ENCODE data around the gene ERG28.
"Not testable (repeated sequence)": the region's sequence is repeated elsewhere in the genome, so short reads cannot be mapped to it uniquely, and the experiment has no call there.

The ERG28 gene, protein sequence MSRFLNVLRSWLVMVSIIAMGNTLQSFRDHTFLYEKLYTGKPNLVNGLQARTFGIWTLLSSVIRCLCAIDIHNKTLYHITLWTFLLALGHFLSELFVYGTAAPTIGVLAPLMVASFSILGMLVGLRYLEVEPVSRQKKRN

DNA sequence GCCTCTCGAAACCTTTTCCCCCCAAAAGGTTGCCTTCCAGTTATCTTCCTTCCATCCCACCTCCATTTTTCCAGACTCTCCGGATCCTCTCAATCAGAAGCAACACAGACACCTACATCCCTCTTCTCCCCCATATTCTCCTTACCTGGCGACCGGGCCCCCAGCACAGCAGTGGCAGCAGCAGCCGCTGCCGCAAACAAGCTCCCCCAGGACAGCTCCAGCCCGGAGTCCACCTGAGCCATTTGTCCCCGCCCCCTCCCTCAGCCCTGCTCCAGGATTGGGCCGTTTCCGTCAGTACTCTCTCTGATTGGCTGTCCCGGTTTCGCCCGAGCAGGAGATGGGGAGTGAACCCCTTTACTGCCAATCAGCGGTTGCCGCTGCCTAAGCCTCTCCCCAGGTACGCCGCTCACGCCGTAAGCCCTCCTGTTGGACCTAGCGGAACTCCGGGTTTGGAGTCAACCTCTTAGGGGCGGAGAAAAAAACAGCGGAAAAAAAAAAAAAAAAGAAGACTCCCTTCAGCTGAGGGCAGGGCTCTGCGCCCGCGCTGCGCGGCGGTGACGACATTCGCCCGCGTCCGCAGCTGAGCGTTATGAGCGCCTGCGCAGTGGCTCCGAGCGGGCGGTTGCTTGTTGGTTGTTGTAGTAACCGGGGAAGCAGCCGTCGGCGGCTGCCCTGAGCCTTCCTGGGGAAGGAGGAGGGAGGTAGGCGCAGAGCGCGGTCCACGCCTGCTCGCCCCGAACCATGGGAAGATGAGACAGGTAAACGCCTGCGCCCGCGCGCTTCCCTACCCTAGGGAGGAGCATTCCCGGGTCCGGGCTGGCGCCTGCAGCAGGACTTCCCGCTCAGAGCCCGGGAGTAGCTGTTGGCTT, at the start of gene ERG28, which contains the start of gene TTLL5:
TSS of gene ERG28 (minus strand) at position 247 of the 869 bp plus-strand sequence. CDS start 3,374 bp downstream, outside the sequence.
TSS of gene TTLL5 (plus strand) at position 617 of the 869 bp plus-strand sequence. CDS start 1,904 bp downstream, outside the sequence.
- DNase-seq (ENCODE audit: low read depth in 2 of 2), result peak; percentile 91 to 94

DNA sequence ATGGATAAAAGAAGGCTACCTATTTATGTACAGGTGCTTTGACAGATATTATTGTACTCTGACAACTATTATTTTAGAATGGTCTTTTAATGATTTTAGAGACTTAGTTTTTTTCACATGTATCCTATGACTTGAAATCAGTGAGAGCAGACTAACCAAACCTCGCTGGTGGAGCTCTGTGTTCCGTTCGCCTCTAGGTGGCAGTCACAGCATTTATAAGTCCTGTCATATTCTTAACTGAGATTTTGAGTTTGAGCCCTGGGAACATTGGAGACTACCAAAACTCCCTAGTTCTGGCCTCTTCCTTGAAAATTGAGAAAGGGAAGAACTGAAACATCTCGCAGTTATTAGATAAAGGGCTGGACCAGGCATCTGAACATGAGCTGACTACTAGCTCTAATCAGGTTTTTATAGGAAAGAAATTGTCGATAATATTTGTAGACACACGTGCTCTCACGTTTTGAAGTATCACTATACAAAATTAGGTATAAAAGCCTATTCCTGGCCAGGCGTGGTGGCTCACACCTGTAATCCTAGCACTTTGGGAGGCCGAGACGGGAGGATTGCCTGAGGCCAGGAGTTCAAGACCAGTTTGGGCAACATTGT, 48.6 kb upstream of the ERG28 start:
- peak; percentile 40 to 44 for DNase-seq (ENCODE audit: low read depth in 2 of 2)

DNA sequence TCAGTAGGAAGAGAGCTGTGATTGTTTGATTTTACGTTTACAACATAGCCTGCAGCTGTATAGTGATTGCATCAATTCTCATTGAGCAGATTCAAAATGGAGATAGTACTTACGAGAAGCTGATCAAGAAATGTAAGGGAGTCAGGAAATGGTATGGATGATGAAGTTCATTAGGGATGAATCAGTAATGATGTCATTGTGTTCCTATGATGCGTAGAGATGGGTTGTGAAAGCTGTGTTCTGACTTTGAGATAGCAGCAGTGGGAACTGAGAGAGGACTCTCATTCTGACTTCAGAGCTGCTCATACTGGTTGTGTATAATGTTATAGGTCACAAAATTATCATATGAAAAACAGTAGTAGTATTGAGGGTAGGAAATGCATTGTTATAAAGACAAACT, 44.3 kb upstream of the ERG28 start:
- no peak for DNase-seq (ENCODE audit: low read depth in 2 of 2)

DNA sequence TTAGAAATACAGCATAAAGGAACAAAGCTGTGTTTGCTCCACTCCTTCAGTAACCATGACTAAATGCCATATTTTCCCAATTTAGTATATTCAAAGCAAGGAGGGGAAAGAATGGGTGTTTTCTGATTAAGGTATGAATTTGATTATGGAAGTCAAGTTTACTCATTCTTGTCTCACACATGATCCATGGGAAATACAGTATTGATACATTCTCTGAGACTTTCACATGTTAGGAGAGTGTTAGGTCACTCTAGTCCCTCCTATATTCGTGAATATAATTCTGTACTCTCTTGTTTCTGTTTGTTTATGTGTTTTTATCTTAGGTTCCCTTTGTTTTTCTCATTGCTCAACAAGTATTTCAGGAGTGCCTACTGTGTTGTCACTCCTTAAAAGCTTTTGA, 42.8 kb upstream of the ERG28 start:
- no peak for DNase-seq (ENCODE audit: low read depth in 2 of 2)

DNA sequence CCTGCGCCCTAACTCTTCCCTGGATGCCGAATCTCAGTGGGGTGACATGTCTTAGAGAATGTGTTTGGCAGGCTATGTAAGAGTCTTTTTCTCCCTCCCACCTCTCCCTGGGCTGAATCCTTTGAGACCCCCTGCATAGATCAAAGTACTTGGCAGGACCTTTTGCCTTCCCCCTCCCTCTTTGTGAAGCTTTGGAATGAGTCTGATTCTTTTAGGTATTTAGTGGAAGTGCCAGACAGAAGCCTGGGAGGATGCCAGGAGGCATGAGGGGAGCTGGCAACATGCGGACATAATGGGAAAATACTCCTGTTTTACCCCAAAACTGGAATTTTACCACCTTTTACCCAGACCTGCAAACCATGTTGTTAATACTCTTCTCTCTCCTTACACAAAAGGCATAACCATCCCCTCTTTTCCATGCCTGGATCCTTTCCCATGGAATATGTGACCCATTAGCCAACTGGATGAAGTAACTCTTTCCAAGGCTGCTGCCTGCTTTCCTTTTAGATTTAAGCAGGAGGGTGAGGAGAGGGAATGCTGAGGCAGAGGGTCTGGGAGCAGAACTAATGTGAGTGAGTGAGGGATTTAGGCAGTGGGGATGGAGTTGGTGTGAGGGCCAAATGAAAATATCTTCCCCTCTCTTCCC, 42.1 kb upstream of the ERG28 start:
- no peak for DNase-seq (ENCODE audit: low read depth in 2 of 2)

DNA sequence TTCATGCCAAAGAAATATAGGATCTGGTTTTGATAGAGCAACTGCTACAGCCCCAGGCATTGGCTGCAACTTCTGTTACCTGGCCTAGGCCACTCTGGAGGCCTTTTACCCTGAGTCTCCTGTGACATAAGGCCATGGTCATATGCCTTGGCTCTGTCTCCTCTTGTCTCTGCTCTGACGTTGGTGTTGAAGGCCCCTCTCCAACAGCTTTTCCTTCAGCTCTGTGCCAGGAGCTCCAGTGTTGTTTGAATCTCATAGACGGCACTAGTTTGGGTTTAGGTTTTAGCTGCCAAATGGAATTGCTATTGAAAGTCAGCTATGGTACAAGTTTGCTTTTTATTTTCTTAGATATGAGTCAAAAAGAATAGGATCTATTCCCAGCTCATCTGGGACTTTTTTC, 41.4 kb upstream of the ERG28 start:
- no peak for DNase-seq (ENCODE audit: low read depth in 2 of 2)

DNA sequence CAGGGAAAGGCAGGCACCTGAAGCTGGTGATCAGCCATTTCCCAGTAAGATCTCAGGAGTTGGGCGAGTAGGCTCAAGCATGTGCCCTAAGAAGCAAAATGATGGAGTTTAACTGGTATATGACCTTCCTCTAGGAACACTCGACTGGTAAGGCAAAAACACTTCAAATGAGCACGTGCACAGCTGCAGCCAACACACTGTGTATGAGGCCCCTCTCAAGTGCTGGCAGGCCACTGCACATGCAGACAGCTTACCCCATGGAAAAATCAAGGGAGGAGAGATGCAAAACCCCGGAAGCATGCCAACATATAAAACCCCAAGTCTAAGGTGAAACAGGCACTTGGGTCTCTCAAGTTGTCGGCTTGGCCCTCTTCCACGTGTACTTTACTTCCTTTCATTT, 39.6 kb upstream of the ERG28 start:
- DNase-seq (ENCODE audit: low read depth in 2 of 2), result no peak

DNA sequence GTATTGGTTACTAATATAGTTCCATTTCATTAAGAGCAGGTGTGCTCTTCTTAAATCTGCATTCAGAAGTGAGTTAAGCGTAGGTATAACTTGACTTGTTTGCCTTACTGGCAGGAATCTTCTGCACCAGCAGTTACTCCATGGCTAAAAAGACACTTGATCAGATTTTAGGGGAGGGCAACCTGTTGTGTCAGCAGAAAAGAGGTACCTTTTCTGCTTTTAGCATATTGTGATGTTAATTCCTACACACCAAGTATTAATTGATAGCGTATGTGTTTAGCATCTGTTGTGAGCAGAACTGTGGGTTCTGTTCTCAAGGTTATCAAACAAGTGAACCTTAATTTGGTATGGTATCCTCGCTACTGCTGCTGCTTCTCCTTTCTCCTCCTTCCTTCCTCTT, 38.7 kb upstream of the ERG28 start:
- DNase-seq (ENCODE audit: low read depth in 2 of 2), result no peak

DNA sequence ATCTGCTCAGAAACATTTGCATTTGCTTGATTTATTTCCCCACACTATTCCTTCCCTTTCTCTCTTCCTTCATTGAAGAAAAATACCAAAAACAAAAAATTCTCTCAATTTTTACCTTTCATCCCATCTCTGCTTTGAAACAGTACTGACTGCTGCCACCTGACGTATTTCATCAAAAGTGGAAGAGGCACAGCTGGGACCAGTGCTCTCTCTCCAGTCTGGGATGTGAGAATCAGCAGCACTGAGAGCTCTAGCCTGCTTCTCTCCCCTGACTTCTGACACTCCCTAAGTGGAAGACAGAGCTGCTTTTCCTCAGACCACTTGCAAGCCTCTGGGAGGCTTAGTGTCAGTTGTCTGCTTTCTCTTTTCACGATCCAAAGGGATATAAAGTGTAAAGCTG, 37.2 kb upstream of the ERG28 start:
- no peak for DNase-seq (ENCODE audit: low read depth in 2 of 2)

DNA sequence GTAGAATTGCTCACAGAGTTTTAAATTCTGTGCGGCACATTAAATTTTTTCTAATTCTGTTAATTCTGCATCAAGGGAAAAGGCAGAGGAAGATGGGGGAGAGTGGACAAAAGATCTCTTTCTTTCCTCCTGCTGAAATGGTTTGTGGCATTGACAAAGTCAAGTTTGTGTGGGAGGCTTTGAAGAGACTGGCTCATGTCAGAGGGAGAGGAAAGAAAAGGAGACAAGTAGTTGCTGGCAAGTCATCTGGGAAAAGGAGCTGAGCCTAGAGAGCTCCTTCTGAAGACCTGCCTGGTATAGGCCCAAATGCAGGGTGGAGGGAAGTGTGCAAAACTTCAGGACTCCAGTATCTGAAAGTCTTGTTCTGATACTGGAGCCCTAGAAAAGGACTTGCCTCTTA, 36.7 kb upstream of the ERG28 start:
- DNase-seq (ENCODE audit: low read depth in 2 of 2), result no peak

DNA sequence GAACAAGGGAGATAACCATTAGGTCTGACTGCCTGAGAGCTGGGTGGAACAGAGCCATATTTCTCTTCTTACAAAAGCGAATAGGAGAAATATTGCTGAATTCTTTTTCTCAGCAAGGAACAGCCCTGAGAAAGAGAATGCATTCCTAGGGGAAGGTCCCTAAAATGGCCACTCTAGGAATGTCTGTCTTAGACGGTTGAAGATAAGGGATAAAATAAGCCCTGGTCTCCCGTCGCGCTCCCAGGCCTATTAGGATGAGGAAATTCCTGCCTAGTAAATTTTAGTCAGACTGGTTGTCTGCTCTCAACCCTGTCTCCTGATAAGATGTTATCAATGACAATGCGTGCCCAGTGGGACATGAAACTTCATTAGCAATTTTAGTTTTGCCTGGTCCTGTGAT, 34.3 kb upstream of the ERG28 start:
- not testable (repeated sequence) for DNase-seq (ENCODE audit: low read depth in 2 of 2)

DNA sequence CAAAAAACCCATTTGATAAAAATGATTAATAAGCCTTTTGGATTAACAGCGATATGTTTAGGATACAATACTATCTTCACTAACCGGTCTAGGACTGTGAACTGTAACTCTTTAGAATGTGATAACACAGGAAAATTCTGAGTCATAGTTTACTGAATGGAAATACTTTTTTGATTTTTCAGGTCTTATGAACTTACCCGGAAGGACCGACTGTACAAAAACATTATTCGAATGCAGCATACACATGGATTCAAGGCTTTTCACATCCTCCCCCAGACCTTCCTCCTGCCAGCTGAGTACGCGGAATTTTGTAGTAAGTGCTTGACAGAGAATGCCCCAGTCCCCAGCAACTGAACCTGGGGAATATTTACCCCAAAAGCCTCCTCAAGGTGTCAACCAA, 29.3 kb upstream of the ERG28 start:
- no peak for DNase-seq (ENCODE audit: low read depth in 2 of 2)

DNA sequence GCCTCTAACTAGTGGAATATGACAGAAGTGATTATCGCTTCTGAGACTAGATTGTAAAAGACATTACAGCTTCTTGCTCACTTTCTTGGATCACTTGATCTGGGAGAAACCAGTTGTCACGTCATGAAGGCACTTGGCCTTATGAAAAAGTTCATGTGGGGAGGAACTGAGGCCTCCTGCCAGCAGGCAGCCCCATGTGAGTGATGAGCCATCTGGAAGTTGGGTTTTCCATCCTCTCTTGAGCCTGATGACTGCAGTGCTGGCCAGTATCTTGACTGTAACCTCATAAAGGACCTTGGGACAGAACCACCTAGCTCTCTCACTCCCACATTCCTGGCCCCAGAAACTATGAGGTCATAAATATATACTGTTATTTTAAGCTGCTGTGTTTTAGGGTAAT, 28.3 kb upstream of the ERG28 start:
- DNase-seq (ENCODE audit: low read depth in 2 of 2), result no peak

DNA sequence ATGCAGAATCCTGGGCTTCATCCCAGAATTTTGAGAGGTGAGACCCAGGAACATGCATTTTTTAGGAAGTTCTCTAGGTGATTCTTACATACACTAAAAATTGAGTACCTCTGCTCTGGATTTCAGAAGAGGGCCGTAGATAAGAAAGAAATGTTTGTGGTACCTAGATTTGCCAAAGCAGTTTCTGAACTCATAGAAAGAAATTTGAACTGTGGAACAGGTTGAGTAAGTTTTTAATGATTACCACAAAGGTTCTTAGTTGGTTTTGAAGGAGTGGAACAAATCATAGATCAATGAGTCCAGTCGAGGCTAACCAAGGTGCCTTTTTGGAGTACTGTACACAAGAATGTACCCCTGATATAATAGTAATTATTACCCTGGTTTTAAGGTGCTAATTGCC, 25.2 kb upstream of the ERG28 start:
- no peak for DNase-seq (ENCODE audit: low read depth in 2 of 2)

DNA sequence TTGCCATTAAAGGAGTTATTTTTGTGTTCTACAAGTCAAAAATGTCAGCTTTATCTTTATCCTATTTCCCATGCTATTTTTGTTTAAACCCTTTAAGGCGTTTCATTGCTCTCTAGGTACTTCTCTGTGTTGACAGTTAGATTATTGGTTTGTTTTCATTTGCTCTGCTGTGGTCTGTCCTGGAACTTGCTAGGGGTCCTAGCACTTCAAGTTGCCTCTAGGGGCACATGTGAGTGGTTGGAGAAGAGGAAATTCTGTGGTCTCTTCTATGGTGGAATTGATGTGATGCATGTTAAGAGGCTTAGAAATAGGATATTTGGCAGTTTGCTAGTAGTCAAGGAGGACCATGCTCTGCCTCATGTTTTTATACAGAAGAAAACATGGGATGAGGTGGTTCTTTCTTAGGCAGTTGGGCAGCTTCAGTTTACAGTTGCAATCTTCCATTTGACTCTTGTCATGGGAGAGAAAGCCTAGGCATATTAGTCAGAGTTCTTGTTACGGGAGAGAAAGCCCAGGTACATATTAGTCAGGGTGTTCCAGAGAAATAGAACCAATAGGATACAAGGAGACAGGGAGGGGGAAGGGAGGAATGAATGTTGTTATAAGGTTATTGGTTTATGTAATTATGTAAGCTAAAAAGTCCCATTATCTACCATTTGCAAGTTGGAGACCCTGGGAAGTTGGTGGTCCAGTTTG, 14.7 kb upstream of the ERG28 start:
- DNase-seq (ENCODE audit: low read depth in 2 of 2), result no peak

DNA sequence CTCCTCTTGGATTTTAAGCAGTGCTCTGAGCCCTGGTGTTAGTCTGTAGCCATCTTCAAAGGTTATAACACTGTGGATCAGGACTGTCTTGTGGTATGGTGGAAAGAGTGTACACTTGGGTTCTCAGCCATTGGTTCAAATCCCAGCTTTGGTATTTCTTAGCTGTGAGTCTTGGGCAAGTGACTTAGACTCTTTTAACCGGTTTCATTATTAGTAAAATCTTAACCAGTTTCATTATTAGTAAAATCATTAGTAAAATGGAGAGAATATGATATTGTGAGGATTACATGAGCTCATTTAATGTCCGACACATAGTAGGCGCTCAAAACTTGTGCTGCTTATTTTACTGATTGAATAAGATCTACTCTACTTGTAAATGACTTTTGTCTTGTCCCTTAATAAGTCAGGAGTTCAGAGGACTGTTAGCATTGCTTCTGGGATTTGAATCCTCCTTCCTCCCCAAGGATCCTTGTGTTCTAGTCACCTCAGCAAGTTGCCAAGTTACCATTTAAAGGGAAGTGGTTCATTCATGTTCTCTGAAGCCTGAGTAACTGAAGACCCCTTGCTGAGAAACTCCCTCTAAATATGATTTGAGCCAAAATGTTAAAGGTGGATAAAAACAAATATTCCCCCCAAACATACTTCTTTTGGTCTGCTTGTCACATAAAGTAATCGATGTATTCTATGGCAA, 12.8 kb upstream of the ERG28 start:
- no peak for DNase-seq (ENCODE audit: low read depth in 2 of 2)

DNA sequence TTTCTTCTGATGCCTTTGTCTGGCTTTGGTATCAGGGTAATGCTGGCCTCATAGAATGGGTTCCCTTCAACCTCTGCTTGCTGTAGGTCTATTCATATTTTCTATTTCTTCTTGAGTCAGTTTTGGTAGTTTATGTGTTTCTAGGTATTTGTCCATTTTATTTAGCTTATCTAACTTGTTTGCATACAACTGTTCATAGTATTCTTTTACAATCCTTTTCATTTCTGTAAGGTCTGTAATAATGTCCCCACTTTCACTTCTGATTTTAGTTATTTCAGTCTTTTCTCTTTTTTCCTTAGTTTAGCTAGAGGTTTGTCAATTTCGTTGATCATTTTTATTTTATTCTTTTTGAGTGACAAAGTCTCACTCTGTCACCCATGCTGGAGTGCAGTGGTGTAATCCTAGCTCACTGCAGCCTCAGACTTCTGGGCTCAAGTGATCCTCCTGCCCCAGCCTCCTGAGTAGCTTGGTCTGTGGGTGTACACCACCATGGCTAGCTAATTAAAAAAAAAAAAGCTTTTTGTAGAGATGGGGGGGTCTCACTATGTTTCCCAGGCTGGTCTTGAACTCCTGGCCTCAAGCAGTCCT, 12.0 kb upstream of the ERG28 start:
- DNase-seq (ENCODE audit: low read depth in 2 of 2), result no peak

DNA sequence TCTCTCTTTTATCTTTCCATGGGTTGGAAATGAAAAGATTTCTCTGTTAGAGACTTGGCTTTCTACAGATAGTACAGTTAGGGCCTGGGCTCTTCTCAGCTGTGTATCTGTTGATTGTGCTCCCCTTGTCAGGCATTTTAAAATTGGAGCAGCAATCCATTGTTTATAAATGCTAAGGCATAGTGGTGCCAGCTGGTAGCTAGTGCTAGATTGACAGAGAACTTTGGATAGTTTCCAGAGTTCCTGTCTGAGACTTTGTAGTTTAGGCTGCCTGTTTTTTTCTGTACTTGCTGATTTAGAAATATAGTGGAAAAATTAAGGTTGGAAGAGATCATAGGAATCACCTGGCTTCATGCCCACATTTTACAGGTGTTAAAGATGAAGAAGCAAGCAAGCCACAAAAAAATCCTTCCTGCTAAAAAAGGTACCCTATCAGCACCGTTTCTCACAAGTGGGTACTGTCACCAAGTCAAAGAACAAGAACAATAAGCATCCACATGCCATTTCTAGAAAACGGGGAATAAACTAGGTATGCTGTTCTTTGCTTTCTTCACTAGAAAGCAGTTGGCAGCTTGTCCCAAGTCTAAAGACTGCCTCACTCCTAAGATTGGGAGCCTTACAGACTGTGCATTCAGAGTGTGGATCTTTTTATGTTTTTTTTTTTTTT, 6.6 kb upstream of the ERG28 start:
- no peak for DNase-seq (ENCODE audit: low read depth in 2 of 2)

DNA sequence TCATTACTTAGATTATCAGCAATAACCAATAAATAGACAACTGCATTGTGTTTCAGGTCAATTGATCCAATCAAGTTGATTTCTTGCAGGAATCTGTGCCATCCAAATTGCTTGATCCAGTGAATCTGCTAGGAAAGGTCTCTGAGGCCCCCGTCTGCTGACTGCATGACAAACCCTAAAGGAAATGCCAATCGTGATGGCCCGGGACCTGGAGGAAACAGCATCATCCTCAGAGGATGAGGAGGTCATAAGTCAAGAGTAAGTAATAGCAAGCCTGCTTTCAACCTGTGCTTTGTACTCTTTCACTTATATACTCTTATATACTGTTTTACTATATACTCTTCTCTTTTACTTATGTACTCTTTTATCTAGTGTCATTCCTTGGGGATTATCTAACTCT, 2.3 kb upstream of the ERG28 start:
- DNase-seq (ENCODE audit: low read depth in 2 of 2), result no peak

DNA sequence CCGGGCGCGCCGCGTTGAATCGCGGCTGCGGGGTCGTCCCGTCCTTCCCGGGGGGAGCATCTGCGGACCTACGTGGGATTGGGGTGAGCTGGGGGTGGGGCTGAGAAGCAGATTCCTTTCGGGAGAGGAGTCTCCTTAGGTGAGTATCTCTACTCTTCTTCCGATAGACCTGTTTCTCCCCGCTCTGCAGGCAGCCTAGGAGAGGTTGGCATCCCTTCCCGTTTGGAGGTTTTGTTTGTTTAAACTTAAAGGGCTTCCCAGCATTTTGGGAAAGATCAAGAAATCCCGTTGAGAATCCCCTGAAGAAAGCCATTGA, 781 bp upstream of the ERG28 start:
- no peak for DNase-seq (ENCODE audit: low read depth in 2 of 2)

DNA sequence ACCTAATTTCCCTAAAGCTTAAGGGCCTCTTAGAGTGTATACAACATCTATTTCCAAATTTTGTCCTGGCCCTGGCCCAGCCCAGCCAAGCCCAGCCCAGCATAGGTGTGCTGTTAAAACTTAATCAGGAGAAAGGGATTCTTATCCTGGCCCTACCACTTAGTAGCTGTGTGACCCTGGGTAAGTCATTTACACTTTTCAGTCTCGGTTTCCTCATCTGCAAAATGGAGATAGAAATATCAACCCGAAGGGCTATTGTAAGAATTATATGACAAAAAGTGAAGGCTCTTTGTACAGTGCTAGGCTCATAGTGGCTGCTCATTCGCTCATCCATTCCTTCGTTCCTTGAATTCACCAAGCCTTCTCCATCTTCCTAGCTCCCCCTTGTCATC, 442 bp downstream of the ERG28 start:
- DNase-seq (ENCODE audit: low read depth in 2 of 2), result no peak

All from stimulated activated CD4-positive, alpha-beta T cell treated with anti-CD3 and anti-CD28 coated beads, Interleukin-1b, Interleukin-23, amount 100 ng/mL, for 4 hours (primary cell).